ENCODE measurements around the gene DGKB. TPM values are rescaled to one million over a fixed set of nuclear protein-coding genes. Genes with fewer than 3 reads are reported as not detected.

DGKB gene
- polyA plus RNA-seq, 1 of the 3 experiments (the other 2 are of a cell fraction): 2.1 TPM

DNA sequence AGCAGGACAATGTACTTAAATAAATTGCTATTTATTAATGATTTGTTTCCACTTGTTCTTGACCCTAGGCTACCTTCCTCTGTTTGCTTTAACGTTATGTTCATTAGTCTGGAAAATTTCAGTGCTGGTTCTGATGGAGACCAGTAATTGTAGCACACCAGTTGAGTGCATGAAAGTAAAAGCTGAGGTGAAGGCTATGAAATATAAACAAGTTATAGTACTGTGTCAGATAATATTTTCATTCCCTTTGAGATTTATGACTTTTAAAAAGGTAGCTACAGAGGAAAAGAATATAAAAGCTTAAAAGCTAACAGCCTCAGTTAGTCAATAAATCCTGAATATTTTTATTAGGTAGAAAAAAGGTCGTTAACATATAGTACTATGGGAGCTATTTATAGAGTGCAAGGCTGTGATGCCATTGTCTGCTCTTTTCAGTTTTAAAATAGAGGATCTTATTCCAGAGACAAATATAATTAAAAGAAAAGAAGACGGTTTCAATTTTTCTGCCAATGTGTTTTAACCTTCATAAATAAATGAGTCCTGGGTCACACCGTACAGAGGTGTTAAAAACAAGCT is 561.3 kb downstream of the DGKB start:
- no peak overlapping the region for H2AFZ ChIP-seq (ENCODE audit: low read depth)

DNA sequence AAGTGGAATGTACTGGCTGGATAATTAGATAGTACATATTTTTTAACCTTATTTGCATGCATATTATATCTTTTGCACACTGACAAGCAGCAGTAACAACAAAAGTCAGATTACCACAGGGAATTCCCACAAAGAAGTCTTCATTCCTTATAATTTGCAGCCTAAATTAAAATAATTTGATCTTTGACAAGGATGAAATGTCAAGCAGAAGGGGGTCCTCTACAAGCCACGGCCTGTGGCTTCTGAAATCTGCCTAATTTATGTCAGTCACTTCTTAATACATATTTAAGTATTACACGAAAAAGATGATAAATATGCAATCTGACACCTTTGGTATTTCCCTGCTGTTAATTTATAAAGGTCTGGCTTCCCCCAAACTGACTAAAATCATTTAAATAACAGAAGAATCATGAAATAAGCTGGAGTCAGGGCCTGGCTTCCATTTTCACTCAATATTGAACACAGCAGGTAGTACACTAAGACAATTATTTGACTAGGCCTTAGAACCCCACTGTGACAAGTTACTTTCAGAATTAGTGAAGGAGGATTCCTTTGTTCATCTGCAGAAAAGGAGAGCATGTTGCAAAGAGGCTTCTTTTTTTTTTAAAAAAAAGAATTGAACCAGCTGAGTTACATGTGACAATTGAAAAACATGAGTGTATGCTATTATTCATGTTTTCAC is 562.0 kb downstream of the DGKB start:
- H3K4me1 ChIP-seq (ENCODE audit: control insufficient read depth in 1 of 2, insufficient read depth in 2 of 2, low read depth in 1 of 2, low read length in 1 of 2): no peaks in the 10 kb centered on the region; a peak in 1 of 4 replicates
- H3K9me2 ChIP-seq: peaks cover 3% of the 10 kb centered on the region; the same call in 1 of the 2 replicates
- no peak overlapping the region for H3K4me2 ChIP-seq
- no peak overlapping the region for H3K4me3 ChIP-seq (ENCODE audit: low read depth in 2 of 2, low read length in 1 of 2)
- TF ChIP-seq SIN3A (IDR thresholded peaks at IDR 0.05; ENCODE audit: borderline replicate concordance, low read depth, low read length) (no peak), FOXJ3 (CRISPR knock-in tag; IDR thresholded peaks at IDR 0.05) (no peak), NFIC (IDR thresholded peaks at IDR 0.05; ENCODE audit: borderline replicate concordance) (no peak), NRF1 (IDR thresholded peaks at IDR 0.05; ENCODE audit: low read depth, low read length) (no peak), EZH2phosphoT487 (IDR thresholded peaks at IDR 0.05; ENCODE audit: borderline replicate concordance, low read depth) (no peak), RCOR1 (IDR thresholded peaks at IDR 0.05; ENCODE audit: low read length) (no peak)
- TF ChIP-seq, protein P1, sequence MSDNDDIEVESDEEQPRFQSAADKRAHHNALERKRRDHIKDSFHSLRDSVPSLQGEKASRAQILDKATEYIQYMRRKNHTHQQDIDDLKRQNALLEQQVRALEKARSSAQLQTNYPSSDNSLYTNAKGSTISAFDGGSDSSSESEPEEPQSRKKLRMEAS (IDR thresholded peaks at IDR 0.05; ENCODE audit: low read depth): no peak
- TF ChIP-seq, protein P2, sequence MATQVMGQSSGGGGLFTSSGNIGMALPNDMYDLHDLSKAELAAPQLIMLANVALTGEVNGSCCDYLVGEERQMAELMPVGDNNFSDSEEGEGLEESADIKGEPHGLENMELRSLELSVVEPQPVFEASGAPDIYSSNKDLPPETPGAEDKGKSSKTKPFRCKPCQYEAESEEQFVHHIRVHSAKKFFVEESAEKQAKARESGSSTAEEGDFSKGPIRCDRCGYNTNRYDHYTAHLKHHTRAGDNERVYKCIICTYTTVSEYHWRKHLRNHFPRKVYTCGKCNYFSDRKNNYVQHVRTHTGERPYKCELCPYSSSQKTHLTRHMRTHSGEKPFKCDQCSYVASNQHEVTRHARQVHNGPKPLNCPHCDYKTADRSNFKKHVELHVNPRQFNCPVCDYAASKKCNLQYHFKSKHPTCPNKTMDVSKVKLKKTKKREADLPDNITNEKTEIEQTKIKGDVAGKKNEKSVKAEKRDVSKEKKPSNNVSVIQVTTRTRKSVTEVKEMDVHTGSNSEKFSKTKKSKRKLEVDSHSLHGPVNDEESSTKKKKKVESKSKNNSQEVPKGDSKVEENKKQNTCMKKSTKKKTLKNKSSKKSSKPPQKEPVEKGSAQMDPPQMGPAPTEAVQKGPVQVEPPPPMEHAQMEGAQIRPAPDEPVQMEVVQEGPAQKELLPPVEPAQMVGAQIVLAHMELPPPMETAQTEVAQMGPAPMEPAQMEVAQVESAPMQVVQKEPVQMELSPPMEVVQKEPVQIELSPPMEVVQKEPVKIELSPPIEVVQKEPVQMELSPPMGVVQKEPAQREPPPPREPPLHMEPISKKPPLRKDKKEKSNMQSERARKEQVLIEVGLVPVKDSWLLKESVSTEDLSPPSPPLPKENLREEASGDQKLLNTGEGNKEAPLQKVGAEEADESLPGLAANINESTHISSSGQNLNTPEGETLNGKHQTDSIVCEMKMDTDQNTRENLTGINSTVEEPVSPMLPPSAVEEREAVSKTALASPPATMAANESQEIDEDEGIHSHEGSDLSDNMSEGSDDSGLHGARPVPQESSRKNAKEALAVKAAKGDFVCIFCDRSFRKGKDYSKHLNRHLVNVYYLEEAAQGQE (IDR thresholded peaks at IDR 0.05; ENCODE audit: low read depth, low read length): no peak
- H3K9me3 ChIP-seq: no peaks in the 10 kb centered on the region
- no peak overlapping the region for H3K9ac ChIP-seq
- no peaks in the 10 kb centered on the region for H3F3A ChIP-seq (replicated peaks; ENCODE audit: insufficient read depth)
- H3K27ac ChIP-seq (ENCODE audit: low read depth in 2 of 2, low read length in 1 of 2): no peak overlapping the region
- whole genome bisulfite sequencing (ENCODE audit: low lambda C conversion rate): 65% methylated on average over 2 of the region's 2 CpGs
- no peaks in the 10 kb centered on the region for H3K27me3 ChIP-seq (ENCODE audit: insufficient read depth)
- no peak for DNase-seq
- POLR2A ChIA-PET: no interaction called here
- H3K36me3 ChIP-seq (replicated peaks in 1 of 2; ENCODE audit: control insufficient read depth in 1 of 2, insufficient read depth in 2 of 2, low read length in 1 of 2): no peaks in the 10 kb centered on the region
- no peaks in the 10 kb centered on the region for H4K20me1 ChIP-seq (ENCODE audit: insufficient read depth)
- H3K79me2 ChIP-seq (ENCODE audit: insufficient read depth): no peaks in the 10 kb centered on the region
- CTCF ChIA-PET: no interaction called here
- no peak overlapping the region for H2AFZ ChIP-seq (ENCODE audit: low read depth)

More for the DNA sequence above, 561.3 kb downstream of the DGKB start:
- H3K79me2 ChIP-seq (ENCODE audit: insufficient read depth): no peaks in the 10 kb centered on the region
- H3K4me2 ChIP-seq: no peak overlapping the region
- no peaks in the 10 kb centered on the region for H3K27me3 ChIP-seq (ENCODE audit: insufficient read depth)
- no peak for DNase-seq
- H3K4me3 ChIP-seq (ENCODE audit: low read depth in 2 of 2, low read length in 1 of 2): no peak overlapping the region
- H3K27ac ChIP-seq (ENCODE audit: low read depth in 2 of 2, low read length in 1 of 2): no peak overlapping the region
- 71% methylated on average over 4 of the region's 4 CpGs for WGBS (ENCODE audit: low lambda C conversion rate)
- no peaks in the 10 kb centered on the region for H3F3A ChIP-seq (replicated peaks; ENCODE audit: insufficient read depth)
- POLR2A ChIA-PET: no interaction called here
- H3K9me2 ChIP-seq: peaks cover 3% of the 10 kb centered on the region; the same call in 1 of the 2 replicates
- no peaks in the 10 kb centered on the region for H4K20me1 ChIP-seq (ENCODE audit: insufficient read depth)
- H3K4me1 ChIP-seq (ENCODE audit: control insufficient read depth in 1 of 2, insufficient read depth in 2 of 2, low read depth in 1 of 2, low read length in 1 of 2): no peaks in the 10 kb centered on the region; a peak in 1 of 4 replicates
- TF ChIP-seq MXI1 (IDR thresholded peaks at IDR 0.05; ENCODE audit: low read depth, low read length) (no peak), TCF12 (IDR thresholded peaks at IDR 0.05) (no peak)
- CTCF ChIA-PET: no interaction called here
- no peaks in the 10 kb centered on the region for H3K9me3 ChIP-seq
- no peaks in the 10 kb centered on the region for H3K36me3 ChIP-seq (replicated peaks in 1 of 2; ENCODE audit: control insufficient read depth in 1 of 2, insufficient read depth in 2 of 2, low read length in 1 of 2)
- H3K9ac ChIP-seq: no peak overlapping the region

Data from SK-N-SH (cell line).